ENCODE results near the gene LYSMD3. TPM values are rescaled to one million over a fixed set of nuclear protein-coding genes. Genes with fewer than 3 reads are reported as not detected.

Gene LYSMD3
- polyA plus RNA-seq, 2 donors = 4.0 to 4.9 TPM

GRCh38 chr5:90560771-90561170 is 31.4 kb upstream of the LYSMD3 start:
- H3K9me3 ChIP-seq (ENCODE audit: control insufficient read depth in 2 of 2, insufficient read depth in 1 of 2, low read depth in 1 of 2, low read length in 1 of 2) = peaks cover 2 to 3% of the 10 kb centered on the region in 2 donors
- no peak overlapping the region for H3K4me3 ChIP-seq (ENCODE audit: low read depth in 1 of 2, low read length in 2 of 2)
- H3K27me3 ChIP-seq (ENCODE audit: control insufficient read depth in 1 of 2, insufficient read depth in 2 of 2, low read length in 2 of 2) = peaks cover 3 to 16% of the 10 kb centered on the region in 2 donors
- H3K4me1 ChIP-seq (ENCODE audit: control insufficient read depth in 2 of 2, insufficient read depth in 2 of 2, low read length in 1 of 2) = peaks cover 0 to 8% of the 10 kb centered on the region in 2 donors
- no peaks in the 10 kb centered on the region for H3K36me3 ChIP-seq (ENCODE audit: control insufficient read depth in 2 of 2, insufficient read depth in 2 of 2, low read length in 1 of 2)
- WGBS, 2 donors = 39 to 63% methylated on average over 2 of the region's 2 CpGs
- H3K27ac ChIP-seq (ENCODE audit: low read depth in 2 of 2, low read length in 1 of 2) = no peak overlapping the region

- Histone ChIP-seq H3K36me3 (ENCODE audit: control insufficient read depth in 2 of 2, insufficient read depth in 2 of 2, low read length in 1 of 2) (no peaks in the 10 kb centered on the region), H3K27ac (ENCODE audit: low read depth in 2 of 2, low read length in 1 of 2) (no peak within 1 kb of the TSS), H3K4me1 (ENCODE audit: control insufficient read depth in 2 of 2, insufficient read depth in 2 of 2, low read length in 1 of 2) (peaks cover 0 to 8% of the 10 kb centered on the region in 2 donors), H3K27me3 (ENCODE audit: control insufficient read depth in 1 of 2, insufficient read depth in 2 of 2, low read length in 2 of 2) (peaks cover 3 to 16% of the 10 kb centered on the region in 2 donors), H3K4me3 (ENCODE audit: low read depth in 1 of 2, low read length in 2 of 2) (peak within 1 kb of the TSS; percentile 30 to 45), H3K9me3 (ENCODE audit: control insufficient read depth in 2 of 2, insufficient read depth in 1 of 2, low read depth in 1 of 2, low read length in 1 of 2) (peaks cover 2 to 3% of the 10 kb centered on the region in 2 donors)
- 1 to 2% methylated on average over 60 of the region's 60 CpGs for WGBS, 2 donors
Measured at GRCh38 chr5:90558344-90559192, 29.2 kb upstream of the LYSMD3 start, which contains the start of gene ADGRV1. Gene ADGRV1 (plus strand): TSS chr5:90558797. CDS start chr5:90558896, 99 bp downstream.

- Histone ChIP-seq H3K27ac (ENCODE audit: low read depth in 2 of 2, low read length in 1 of 2) (no peak overlapping the region), H3K4me3 (ENCODE audit: low read depth in 1 of 2, low read length in 2 of 2) (peak overlapping the region in 1 of 2 donors; percentile 30), H3K36me3 (ENCODE audit: control insufficient read depth in 2 of 2, insufficient read depth in 2 of 2, low read length in 1 of 2) (no peaks in the 10 kb centered on the region), H3K27me3 (ENCODE audit: control insufficient read depth in 1 of 2, insufficient read depth in 2 of 2, low read length in 2 of 2) (peaks cover 3 to 16% of the 10 kb centered on the region in 2 donors), H3K9me3 (ENCODE audit: control insufficient read depth in 2 of 2, insufficient read depth in 1 of 2, low read depth in 1 of 2, low read length in 1 of 2) (peaks cover 2 to 3% of the 10 kb centered on the region in 2 donors), H3K4me1 (ENCODE audit: control insufficient read depth in 2 of 2, insufficient read depth in 2 of 2, low read length in 1 of 2) (peaks cover 0 to 8% of the 10 kb centered on the region in 2 donors)
- 10 to 11% methylated on average over 3 of the region's 3 CpGs for WGBS, 2 donors
Measured at GRCh38 chr5:90557871-90558270, 28.5 kb upstream of the LYSMD3 start.

GRCh38 chr5:90557391-90557790 is 28.0 kb upstream of the LYSMD3 start:
- Histone ChIP-seq H3K27me3 (ENCODE audit: control insufficient read depth in 1 of 2, insufficient read depth in 2 of 2, low read length in 2 of 2) (peaks cover 3 to 15% of the 10 kb centered on the region in 2 donors), H3K4me1 (ENCODE audit: control insufficient read depth in 2 of 2, insufficient read depth in 2 of 2, low read length in 1 of 2) (peaks cover 0 to 8% of the 10 kb centered on the region in 2 donors), H3K4me3 (ENCODE audit: low read depth in 1 of 2, low read length in 2 of 2) (no peak overlapping the region), H3K9me3 (ENCODE audit: control insufficient read depth in 2 of 2, insufficient read depth in 1 of 2, low read depth in 1 of 2, low read length in 1 of 2) (peaks cover 2 to 3% of the 10 kb centered on the region in 2 donors), H3K27ac (ENCODE audit: low read depth in 2 of 2, low read length in 1 of 2) (no peak overlapping the region), H3K36me3 (ENCODE audit: control insufficient read depth in 2 of 2, insufficient read depth in 2 of 2, low read length in 1 of 2) (no peaks in the 10 kb centered on the region)
- 19% methylated on average over 9 of the region's 9 CpGs for WGBS, 2 donors

GRCh38 chr5:90555666-90556065 is 26.3 kb upstream of the LYSMD3 start:
- H3K9me3 ChIP-seq (ENCODE audit: control insufficient read depth in 2 of 2, insufficient read depth in 1 of 2, low read depth in 1 of 2, low read length in 1 of 2) = peaks cover 0 to 3% of the 10 kb centered on the region in 2 donors
- H3K27ac ChIP-seq (ENCODE audit: low read depth in 2 of 2, low read length in 1 of 2) = no peak overlapping the region
- no peaks in the 10 kb centered on the region for H3K36me3 ChIP-seq (ENCODE audit: control insufficient read depth in 2 of 2, insufficient read depth in 2 of 2, low read length in 1 of 2)
- peaks cover 0 to 8% of the 10 kb centered on the region in 2 donors for H3K4me1 ChIP-seq (ENCODE audit: control insufficient read depth in 2 of 2, insufficient read depth in 2 of 2, low read length in 1 of 2)
- H3K4me3 ChIP-seq (ENCODE audit: low read depth in 1 of 2, low read length in 2 of 2) = no peak overlapping the region
- H3K27me3 ChIP-seq (ENCODE audit: control insufficient read depth in 1 of 2, insufficient read depth in 2 of 2, low read length in 2 of 2) = peaks cover 3 to 16% of the 10 kb centered on the region in 2 donors

GRCh38 chr5:90554358-90555006 is 25.1 kb upstream of the LYSMD3 start:
- peaks cover 0 to 3% of the 10 kb centered on the region in 2 donors for H3K9me3 ChIP-seq (ENCODE audit: control insufficient read depth in 2 of 2, insufficient read depth in 1 of 2, low read depth in 1 of 2, low read length in 1 of 2)
- H3K4me1 ChIP-seq (ENCODE audit: control insufficient read depth in 2 of 2, insufficient read depth in 2 of 2, low read length in 1 of 2) = peaks cover 0 to 8% of the 10 kb centered on the region in 2 donors
- no peak overlapping the region for H3K27ac ChIP-seq (ENCODE audit: low read depth in 2 of 2, low read length in 1 of 2)
- H3K4me3 ChIP-seq (ENCODE audit: low read depth in 1 of 2, low read length in 2 of 2) = no peak overlapping the region
- H3K36me3 ChIP-seq (ENCODE audit: control insufficient read depth in 2 of 2, insufficient read depth in 2 of 2, low read length in 1 of 2) = no peaks in the 10 kb centered on the region
- 74 to 83% methylated on average over 4 of the region's 4 CpGs for WGBS, 2 donors
- H3K27me3 ChIP-seq (ENCODE audit: control insufficient read depth in 1 of 2, insufficient read depth in 2 of 2, low read length in 2 of 2) = peaks cover 3 to 16% of the 10 kb centered on the region in 2 donors

GRCh38 chr5:90553711-90554110 is 24.3 kb upstream of the LYSMD3 start:
- H3K27me3 ChIP-seq (ENCODE audit: control insufficient read depth in 1 of 2, insufficient read depth in 2 of 2, low read length in 2 of 2) = peaks cover 3 to 12% of the 10 kb centered on the region in 2 donors
- H3K27ac ChIP-seq (ENCODE audit: low read depth in 2 of 2, low read length in 1 of 2) = no peak overlapping the region
- H3K4me3 ChIP-seq (ENCODE audit: low read depth in 1 of 2, low read length in 2 of 2) = no peak overlapping the region
- H3K4me1 ChIP-seq (ENCODE audit: control insufficient read depth in 2 of 2, insufficient read depth in 2 of 2, low read length in 1 of 2) = peaks cover 0 to 5% of the 10 kb centered on the region in 2 donors
- peaks cover 0 to 3% of the 10 kb centered on the region in 2 donors for H3K9me3 ChIP-seq (ENCODE audit: control insufficient read depth in 2 of 2, insufficient read depth in 1 of 2, low read depth in 1 of 2, low read length in 1 of 2)
- no peaks in the 10 kb centered on the region for H3K36me3 ChIP-seq (ENCODE audit: control insufficient read depth in 2 of 2, insufficient read depth in 2 of 2, low read length in 1 of 2)

GRCh38 chr5:90551376-90551775 is 22.0 kb upstream of the LYSMD3 start:
- Histone ChIP-seq H3K27me3 (ENCODE audit: control insufficient read depth in 1 of 2, insufficient read depth in 2 of 2, low read length in 2 of 2) (peaks cover 0 to 8% of the 10 kb centered on the region in 2 donors), H3K36me3 (ENCODE audit: control insufficient read depth in 2 of 2, insufficient read depth in 2 of 2, low read length in 1 of 2) (no peaks in the 10 kb centered on the region), H3K9me3 (ENCODE audit: control insufficient read depth in 2 of 2, insufficient read depth in 1 of 2, low read depth in 1 of 2, low read length in 1 of 2) (no peaks in the 10 kb centered on the region), H3K27ac (ENCODE audit: low read depth in 2 of 2, low read length in 1 of 2) (no peak overlapping the region), H3K4me1 (ENCODE audit: control insufficient read depth in 2 of 2, insufficient read depth in 2 of 2, low read length in 1 of 2) (no peaks in the 10 kb centered on the region), H3K4me3 (ENCODE audit: low read depth in 1 of 2, low read length in 2 of 2) (no peak overlapping the region)
- whole genome bisulfite sequencing, 2 donors = 80 to 87% methylated on average over 5 of the region's 5 CpGs

- Histone ChIP-seq H3K27ac (ENCODE audit: low read depth in 2 of 2, low read length in 1 of 2) (no peak overlapping the region), H3K27me3 (ENCODE audit: control insufficient read depth in 1 of 2, insufficient read depth in 2 of 2, low read length in 2 of 2) (peaks cover 0 to 5% of the 10 kb centered on the region in 2 donors), H3K36me3 (ENCODE audit: control insufficient read depth in 2 of 2, insufficient read depth in 2 of 2, low read length in 1 of 2) (no peaks in the 10 kb centered on the region), H3K4me3 (ENCODE audit: low read depth in 1 of 2, low read length in 2 of 2) (no peak overlapping the region), H3K4me1 (ENCODE audit: control insufficient read depth in 2 of 2, insufficient read depth in 2 of 2, low read length in 1 of 2) (no peaks in the 10 kb centered on the region), H3K9me3 (ENCODE audit: control insufficient read depth in 2 of 2, insufficient read depth in 1 of 2, low read depth in 1 of 2, low read length in 1 of 2) (no peaks in the 10 kb centered on the region)
- WGBS, 2 donors = 73 to 78% methylated on average over 3 of the region's 3 CpGs
Measured at GRCh38 chr5:90550963-90551362, 21.6 kb upstream of the LYSMD3 start.

All from esophagus (tissue), 2 donors.